HFF-Myc (cell line): ENCODE measurements around the gene THPO.

Experiments
- DNase-seq: peaks from one replicate; pipeline ENCODE4 v3.0.0-alpha.2; 2011; ENCODE audit warnings: low read depth; ENCODE audit errors: extremely low read depth
- H3K4me3 ChIP-seq: replicated peaks from 2 replicates; pipeline ENCODE4 v1.5.1; 2011; ENCODE audit warnings: low read depth, mild to moderate bottlenecking, control low read depth, low read length
- TF ChIP-seq, protein P1 (sequence below): IDR thresholded peaks from 2 replicates; pipeline ENCODE4 v1.5.1; 2012; ENCODE audit warnings: mild to moderate bottlenecking, low read depth, low read length, control low read depth; ENCODE audit errors: missing control alignments

The THPO gene

DNA sequence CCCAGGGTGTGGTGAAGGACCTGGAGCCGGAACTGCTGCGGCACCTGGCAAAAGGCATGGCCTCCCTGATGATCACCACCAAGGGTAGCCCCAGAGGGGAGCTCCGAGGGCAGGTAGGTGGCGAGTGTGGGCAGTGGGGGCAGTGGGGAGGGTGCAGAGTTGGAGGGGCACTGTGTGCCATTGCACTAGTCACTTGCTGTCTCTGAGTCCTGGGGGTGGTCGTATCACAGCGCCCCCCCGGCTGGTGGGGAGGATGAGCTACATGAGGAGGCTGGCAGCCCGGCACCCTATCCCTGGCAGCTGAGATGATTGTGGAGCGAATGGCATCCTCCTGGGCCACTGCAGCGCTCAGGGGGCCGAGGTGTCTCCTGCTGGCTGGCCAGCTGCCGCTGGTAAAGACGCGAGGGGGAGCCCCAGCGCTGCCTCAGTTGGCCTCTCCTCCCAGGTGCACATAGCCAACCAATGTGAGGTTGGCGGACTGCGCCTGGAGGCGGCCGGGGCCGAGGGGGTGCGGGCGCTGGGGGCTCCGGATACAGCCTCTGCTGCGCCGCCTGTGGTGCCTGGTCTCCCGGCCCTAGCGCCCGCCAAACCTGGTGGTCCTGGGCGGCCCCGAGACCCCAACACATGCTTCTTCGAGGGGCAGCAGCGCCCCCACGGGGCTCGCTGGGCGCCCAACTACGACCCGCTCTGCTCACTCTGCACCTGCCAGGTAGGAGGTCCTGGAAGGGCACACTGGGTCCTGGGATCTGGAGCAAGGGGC is 8.2 kb upstream of the THPO start:
- no peak for DNase-seq
- no peak overlapping the region for H3K4me3 ChIP-seq
- TF ChIP-seq, protein P1, sequence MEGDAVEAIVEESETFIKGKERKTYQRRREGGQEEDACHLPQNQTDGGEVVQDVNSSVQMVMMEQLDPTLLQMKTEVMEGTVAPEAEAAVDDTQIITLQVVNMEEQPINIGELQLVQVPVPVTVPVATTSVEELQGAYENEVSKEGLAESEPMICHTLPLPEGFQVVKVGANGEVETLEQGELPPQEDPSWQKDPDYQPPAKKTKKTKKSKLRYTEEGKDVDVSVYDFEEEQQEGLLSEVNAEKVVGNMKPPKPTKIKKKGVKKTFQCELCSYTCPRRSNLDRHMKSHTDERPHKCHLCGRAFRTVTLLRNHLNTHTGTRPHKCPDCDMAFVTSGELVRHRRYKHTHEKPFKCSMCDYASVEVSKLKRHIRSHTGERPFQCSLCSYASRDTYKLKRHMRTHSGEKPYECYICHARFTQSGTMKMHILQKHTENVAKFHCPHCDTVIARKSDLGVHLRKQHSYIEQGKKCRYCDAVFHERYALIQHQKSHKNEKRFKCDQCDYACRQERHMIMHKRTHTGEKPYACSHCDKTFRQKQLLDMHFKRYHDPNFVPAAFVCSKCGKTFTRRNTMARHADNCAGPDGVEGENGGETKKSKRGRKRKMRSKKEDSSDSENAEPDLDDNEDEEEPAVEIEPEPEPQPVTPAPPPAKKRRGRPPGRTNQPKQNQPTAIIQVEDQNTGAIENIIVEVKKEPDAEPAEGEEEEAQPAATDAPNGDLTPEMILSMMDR: no peak

DNA sequence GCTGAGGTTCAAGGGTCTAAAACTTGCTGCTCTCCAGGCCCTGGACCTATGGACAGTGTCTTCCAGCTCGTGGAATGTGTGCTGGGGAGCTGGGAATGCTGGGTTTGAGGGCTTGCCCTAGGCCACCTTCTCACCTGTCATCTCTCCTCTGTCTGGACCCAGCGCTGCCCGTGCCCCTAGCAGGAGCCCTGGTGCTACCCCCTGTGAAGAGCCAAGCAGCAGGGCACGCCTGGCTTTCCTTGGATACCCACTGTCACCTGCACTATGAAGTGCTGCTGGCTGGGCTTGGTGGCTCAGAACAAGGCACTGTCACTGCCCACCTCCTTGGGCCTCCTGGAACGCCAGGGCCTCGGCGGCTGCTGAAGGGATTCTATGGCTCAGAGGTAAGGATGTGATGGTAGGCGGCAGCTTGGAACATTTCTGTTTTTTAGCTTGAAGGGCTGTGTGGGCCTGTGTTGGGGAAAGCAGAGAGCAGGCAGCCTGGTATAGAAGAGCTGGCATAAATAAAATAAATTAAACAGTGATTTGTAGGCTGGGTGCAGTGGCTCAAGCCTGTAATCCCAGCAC is 6.9 kb upstream of the THPO start:
- TF ChIP-seq, protein P1: no peak
- no peak overlapping the region for H3K4me3 ChIP-seq
- no peak for DNase-seq

DNA sequence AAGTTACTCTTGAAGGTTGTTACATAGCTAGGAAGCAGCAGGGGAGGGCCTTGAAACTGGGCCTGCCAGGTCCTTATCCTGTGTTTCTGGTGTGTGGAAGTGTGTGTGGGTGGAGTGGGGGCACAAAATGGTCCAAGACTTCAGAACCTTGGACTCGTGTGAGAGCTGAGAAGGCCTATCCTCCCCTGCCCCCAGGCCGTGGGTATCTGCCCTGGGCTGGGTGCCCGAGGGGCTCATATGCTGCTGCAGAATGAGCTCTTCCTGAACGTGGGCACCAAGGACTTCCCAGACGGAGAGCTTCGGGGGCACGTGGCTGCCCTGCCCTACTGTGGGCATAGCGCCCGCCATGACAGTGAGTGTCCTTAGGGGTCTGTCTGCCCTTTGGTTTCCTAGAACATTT is 6.3 kb upstream of the THPO start:
- TF ChIP-seq, protein P1: no peak
- no peak for DNase-seq
- no peak overlapping the region for H3K4me3 ChIP-seq

DNA sequence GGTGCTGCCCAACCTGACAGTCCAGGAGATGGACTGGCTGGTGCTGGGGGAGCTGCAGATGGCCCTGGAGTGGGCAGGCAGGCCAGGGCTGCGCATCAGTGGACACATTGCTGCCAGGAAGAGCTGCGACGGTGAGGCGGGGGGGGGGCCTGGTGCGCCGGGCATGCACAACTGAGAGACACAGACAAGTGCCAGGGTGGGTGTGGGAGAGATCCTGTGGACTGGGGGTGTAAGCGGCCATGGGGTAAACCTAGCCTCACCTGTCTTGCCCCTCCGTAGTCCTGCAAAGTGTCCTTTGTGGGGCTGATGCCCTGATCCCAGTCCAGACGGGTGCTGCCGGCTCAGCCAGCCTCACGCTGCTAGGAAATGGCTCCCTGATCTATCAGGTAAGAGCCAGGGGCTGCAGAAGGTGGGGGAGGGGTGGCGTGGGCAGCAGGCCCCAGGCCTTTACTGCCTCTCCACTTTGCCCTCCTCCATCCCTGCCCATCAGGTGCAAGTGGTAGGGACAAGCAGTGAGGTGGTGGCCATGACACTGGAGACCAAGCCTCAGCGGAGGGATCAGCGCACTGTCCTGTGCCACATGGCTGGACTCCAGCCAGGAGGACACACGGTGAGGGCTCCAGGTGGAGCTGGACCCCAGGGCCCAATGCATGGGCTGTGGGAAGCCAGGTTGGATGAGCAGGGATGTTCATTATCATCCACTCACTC is 5.2 kb upstream of the THPO start:
- no peak for DNase-seq
- TF ChIP-seq, protein P1: no peak
- no peak overlapping the region for H3K4me3 ChIP-seq

DNA sequence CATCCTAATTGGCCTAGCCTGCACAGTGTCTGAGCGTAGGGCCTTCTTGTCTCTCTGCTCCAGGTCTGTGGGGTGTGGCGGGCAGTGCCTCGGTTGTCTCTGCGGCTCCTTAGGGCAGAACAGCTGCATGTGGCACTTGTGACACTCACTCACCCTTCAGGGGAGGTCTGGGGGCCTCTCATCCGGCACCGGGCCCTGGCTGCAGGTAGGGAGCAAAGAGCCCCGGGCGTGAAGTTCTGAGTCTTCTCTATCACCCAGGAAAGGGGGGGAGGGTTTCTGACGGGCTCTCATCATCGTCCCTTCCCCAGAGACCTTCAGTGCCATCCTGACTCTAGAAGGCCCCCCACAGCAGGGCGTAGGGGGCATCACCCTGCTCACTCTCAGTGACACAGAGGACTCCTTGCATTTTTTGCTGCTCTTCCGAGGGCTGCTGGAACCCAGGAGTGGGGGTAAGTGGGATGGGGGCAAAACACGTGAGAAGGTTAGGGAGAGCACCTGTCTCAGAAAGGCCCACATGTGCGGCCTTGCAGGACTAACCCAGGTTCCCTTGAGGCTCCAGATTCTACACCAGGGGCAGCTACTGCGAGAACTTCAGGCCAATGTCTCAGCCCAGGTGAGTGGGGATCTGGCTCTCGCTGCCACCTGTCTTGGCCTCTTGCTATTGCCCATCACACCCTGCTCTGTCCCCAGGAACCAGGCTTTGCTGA is 4.5 kb upstream of the THPO start:
- no peak overlapping the region for H3K4me3 ChIP-seq
- DNase-seq: no peak
- TF ChIP-seq, protein P1: no peak

DNA sequence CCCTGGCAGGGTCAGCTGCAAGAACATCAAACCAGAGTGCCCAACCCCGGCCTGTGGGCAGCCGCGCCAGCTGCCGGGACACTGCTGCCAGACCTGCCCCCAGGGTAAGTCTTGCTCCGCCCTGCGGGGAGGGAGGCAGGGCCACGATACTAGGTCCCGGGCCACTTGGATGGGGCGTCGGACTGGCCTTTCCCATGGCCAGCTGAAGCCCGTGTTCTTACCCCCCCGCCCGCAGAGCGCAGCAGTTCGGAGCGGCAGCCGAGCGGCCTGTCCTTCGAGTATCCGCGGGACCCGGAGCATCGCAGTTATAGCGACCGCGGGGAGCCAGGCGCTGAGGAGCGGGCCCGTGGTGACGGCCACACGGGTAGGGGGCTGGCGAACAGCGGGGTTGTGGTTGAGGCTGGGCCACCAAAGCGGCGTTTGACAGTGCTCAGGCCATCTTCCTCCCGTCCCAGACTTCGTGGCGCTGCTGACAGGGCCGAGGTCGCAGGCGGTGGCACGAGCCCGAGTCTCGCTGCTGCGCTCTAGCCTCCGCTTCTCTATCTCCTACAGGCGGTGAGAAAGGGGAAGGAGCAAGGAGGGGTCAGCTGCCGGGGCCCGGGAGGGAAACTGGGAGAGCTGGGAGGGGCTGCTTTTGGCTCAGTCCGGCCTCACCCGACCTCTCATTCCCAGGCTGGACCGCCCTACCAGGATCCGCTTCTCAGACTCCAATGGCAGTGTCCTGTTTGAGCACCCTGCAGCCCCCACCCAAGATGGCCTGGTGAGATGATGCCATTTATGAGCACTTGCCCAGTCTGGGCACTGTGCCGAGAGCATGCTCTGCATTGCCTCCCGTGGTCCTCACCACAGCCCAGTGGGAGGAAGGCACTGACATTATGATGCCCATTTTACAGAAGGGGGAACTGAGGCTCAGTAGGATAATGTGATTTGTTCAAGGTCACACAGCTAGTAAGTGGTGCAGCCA is 3.5 kb upstream of the THPO start:
- H3K4me3 ChIP-seq: no peak overlapping the region
- DNase-seq: no peak

More for the DNA sequence above, 3.5 kb upstream of the THPO start:
- TF ChIP-seq, protein P1: no peak
